ENCODE data around the gene CNTN2. TPM values are rescaled to one million over a fixed set of nuclear protein-coding genes. Genes with fewer than 3 reads are reported as not detected.

The CNTN2 gene
- total and polyA plus RNA-seq, 4 donors, result 0.16 to 1.3 TPM; not detected in 2

DNA sequence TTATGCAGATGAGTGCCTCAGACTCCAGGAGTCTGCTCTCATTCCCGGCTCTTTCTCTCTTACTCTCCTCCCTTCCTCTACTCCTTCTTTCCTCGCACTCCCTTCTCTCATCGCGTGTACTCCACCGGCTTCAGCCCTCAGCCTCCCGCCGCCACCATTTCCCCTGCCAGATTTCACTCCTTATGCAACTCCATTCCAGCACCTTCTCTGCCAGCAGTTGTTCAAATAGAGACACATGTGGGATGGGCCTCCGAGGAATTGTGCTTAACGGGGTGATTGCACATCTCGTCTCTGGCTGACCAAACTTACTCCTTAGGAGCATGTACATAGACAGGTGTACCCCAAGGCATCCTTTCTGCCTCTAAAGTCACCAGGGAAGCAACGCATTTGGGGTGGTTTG lies 2.1 kb downstream of the CNTN2 start:
- DNase-seq, result no peak
- ATAC-seq (ENCODE audit: low FRiP score), result no peak
- no peaks in the 10 kb centered on the region for H3K9me3 ChIP-seq (ENCODE audit: control insufficient read depth, low read length)
- no peak overlapping the region for H3K27ac ChIP-seq (ENCODE audit: low read depth in 1 of 2, low read length in 2 of 2)
- WGBS, 2 donors, result 13 to 16% methylated on average over 11 of the region's 11 CpGs
- no peaks in the 10 kb centered on the region for H3K36me3 ChIP-seq (ENCODE audit: control insufficient read depth in 1 of 2, insufficient read depth in 2 of 2, low read length in 1 of 2)
- no peaks in the 10 kb centered on the region for H3K27me3 ChIP-seq (ENCODE audit: control insufficient read depth in 1 of 2, insufficient read depth in 2 of 2, low read length in 1 of 2)
- H3K4me1 ChIP-seq (ENCODE audit: control insufficient read depth in 1 of 2, insufficient read depth in 2 of 2, low read length in 2 of 2), result no peaks in the 10 kb centered on the region
- intact Hi-C loops (cut with DNase I), result no loop called here
- H3K4me3 ChIP-seq (ENCODE audit: low read length in 2 of 2), result no peak overlapping the region

DNA sequence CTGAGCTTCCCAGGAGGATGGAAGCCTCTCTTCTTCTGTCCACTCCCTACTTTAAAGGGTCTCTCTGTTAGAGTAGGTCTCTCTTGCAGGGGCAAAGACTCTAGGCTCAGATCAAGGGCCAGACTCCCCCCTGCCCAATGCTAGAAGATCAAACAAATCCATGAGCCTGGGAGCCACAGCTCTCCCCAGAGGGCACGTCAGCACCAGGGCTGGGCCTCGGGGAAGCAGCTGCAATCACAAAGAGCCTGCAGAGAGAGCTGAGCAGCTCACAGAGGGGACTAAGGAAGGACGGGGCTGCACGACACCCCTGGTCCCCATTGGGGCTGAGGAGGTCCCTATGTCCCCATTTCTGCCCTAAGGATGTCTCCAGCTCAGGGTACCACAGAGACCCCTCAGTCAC lies 3.9 kb downstream of the CNTN2 start:
- Histone ChIP-seq H3K4me1 (ENCODE audit: control insufficient read depth in 1 of 2, insufficient read depth in 2 of 2, low read length in 2 of 2) (no peaks in the 10 kb centered on the region), H3K27me3 (ENCODE audit: control insufficient read depth in 1 of 2, insufficient read depth in 2 of 2, low read length in 1 of 2) (no peaks in the 10 kb centered on the region), H3K9me3 (ENCODE audit: control insufficient read depth, low read length) (no peaks in the 10 kb centered on the region), H3K4me3 (ENCODE audit: low read length in 2 of 2) (no peak overlapping the region), H3K27ac (ENCODE audit: low read depth in 1 of 2, low read length in 2 of 2) (no peak overlapping the region), H3K36me3 (ENCODE audit: control insufficient read depth in 1 of 2, insufficient read depth in 2 of 2, low read length in 1 of 2) (no peaks in the 10 kb centered on the region)
- WGBS, 2 donors, result 67 to 72% methylated on average over 4 of the region's 4 CpGs
- intact Hi-C loops (cut with DNase I), result no loop called here
- ATAC-seq (ENCODE audit: low FRiP score), result no peak
- DNase-seq, result no peak

DNA sequence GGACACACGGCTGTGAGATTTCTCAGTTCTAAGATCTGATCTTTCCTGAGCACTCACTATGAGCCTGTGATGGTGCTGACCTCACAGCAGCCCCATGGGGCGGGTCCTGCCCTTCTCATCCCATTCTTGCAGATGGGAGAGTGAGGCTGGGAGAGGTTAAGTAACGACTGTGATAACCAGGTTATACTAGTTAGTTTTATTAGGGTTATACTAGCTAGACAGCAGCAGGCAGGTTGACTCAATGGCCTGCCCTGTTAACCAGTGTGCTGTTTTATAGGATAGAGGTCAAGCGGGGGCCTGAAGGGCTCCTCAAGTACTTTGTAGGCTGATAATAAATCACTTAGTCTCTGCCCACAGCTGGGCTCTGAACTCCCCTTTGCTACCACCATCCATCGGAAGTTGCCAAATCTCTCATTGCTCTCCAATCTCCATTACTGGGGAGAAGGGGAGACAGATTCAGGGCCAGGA lies 4.8 kb downstream of the CNTN2 start:
- Histone ChIP-seq H3K4me1 (ENCODE audit: control insufficient read depth in 1 of 2, insufficient read depth in 2 of 2, low read length in 2 of 2) (no peaks in the 10 kb centered on the region), H3K36me3 (ENCODE audit: control insufficient read depth in 1 of 2, insufficient read depth in 2 of 2, low read length in 1 of 2) (no peaks in the 10 kb centered on the region), H3K4me3 (ENCODE audit: low read length in 2 of 2) (no peak overlapping the region), H3K27ac (ENCODE audit: low read depth in 1 of 2, low read length in 2 of 2) (no peak overlapping the region), H3K27me3 (ENCODE audit: control insufficient read depth in 1 of 2, insufficient read depth in 2 of 2, low read length in 1 of 2) (no peaks in the 10 kb centered on the region), H3K9me3 (ENCODE audit: control insufficient read depth, low read length) (no peaks in the 10 kb centered on the region)
- intact Hi-C loops (cut with DNase I), result no loop called here
- ATAC-seq (ENCODE audit: low FRiP score) (no peak), DNase-seq (no peak)
- 83 to 85% methylated on average over 5 of the region's 5 CpGs for WGBS, 2 donors

DNA sequence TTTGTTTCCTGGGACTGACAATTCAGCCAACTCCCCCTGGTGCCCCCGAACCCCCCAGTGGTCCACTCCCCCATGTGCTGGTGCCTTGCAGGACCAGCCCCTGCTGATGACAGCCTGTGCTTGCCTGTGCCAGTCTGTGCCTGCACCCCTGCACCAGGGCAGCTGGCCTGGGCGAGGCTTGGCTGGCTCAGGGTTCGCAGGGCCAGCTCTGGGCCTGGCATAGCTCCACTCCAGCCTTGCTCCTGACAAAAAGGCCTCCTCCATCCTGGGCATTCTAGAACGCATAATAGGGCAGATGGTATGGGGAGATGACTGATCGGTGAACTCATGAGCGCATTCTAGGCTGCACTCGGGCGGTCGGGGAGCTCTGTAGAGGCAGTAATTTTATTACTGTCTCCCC lies 5.4 kb downstream of the CNTN2 start:
- no peak overlapping the region for H3K27ac ChIP-seq (ENCODE audit: low read depth in 1 of 2, low read length in 2 of 2)

GRCh38 chr1:205049479-205049878 lies 6.5 kb downstream of the CNTN2 start:
- no peaks in the 10 kb centered on the region for H3K36me3 ChIP-seq (ENCODE audit: control insufficient read depth in 1 of 2, insufficient read depth in 2 of 2, low read length in 1 of 2)
- H3K27ac ChIP-seq (ENCODE audit: low read depth in 1 of 2, low read length in 2 of 2), result no peak overlapping the region
- no peak overlapping the region for H3K4me3 ChIP-seq (ENCODE audit: low read length in 2 of 2)
- no peaks in the 10 kb centered on the region for H3K9me3 ChIP-seq (ENCODE audit: control insufficient read depth, low read length)
- no peak for DNase-seq
- 24 to 28% methylated on average over 6 of the region's 6 CpGs for WGBS, 2 donors
- intact Hi-C loops (cut with DNase I), result no loop called here
- ATAC-seq (ENCODE audit: low FRiP score), result no peak
- no peaks in the 10 kb centered on the region for H3K4me1 ChIP-seq (ENCODE audit: control insufficient read depth in 1 of 2, insufficient read depth in 2 of 2, low read length in 2 of 2)
- no peaks in the 10 kb centered on the region for H3K27me3 ChIP-seq (ENCODE audit: control insufficient read depth in 1 of 2, insufficient read depth in 2 of 2, low read length in 1 of 2)

More for the DNA sequence above, 5.4 kb downstream of the CNTN2 start:
- Histone ChIP-seq H3K36me3 (ENCODE audit: control insufficient read depth in 1 of 2, insufficient read depth in 2 of 2, low read length in 1 of 2) (no peaks in the 10 kb centered on the region), H3K4me1 (ENCODE audit: control insufficient read depth in 1 of 2, insufficient read depth in 2 of 2, low read length in 2 of 2) (no peaks in the 10 kb centered on the region), H3K9me3 (ENCODE audit: control insufficient read depth, low read length) (no peaks in the 10 kb centered on the region), H3K27me3 (ENCODE audit: control insufficient read depth in 1 of 2, insufficient read depth in 2 of 2, low read length in 1 of 2) (no peaks in the 10 kb centered on the region), H3K4me3 (ENCODE audit: low read length in 2 of 2) (no peak overlapping the region)
- intact Hi-C loops (cut with DNase I), result no loop called here
- WGBS, 2 donors, result 67 to 70% methylated on average over 9 of the region's 9 CpGs
- ATAC-seq (ENCODE audit: low FRiP score) (no peak), DNase-seq (no peak)

GRCh38 chr1:205052690-205053089 lies 9.7 kb downstream of the CNTN2 start:
- Histone ChIP-seq H3K4me3 (ENCODE audit: low read length in 2 of 2) (no peak overlapping the region), H3K4me1 (ENCODE audit: control insufficient read depth in 1 of 2, insufficient read depth in 2 of 2, low read length in 2 of 2) (no peaks in the 10 kb centered on the region), H3K9me3 (ENCODE audit: control insufficient read depth, low read length) (no peaks in the 10 kb centered on the region), H3K36me3 (ENCODE audit: control insufficient read depth in 1 of 2, insufficient read depth in 2 of 2, low read length in 1 of 2) (no peaks in the 10 kb centered on the region), H3K27me3 (ENCODE audit: control insufficient read depth in 1 of 2, insufficient read depth in 2 of 2, low read length in 1 of 2) (no peaks in the 10 kb centered on the region), H3K27ac (ENCODE audit: low read depth in 1 of 2, low read length in 2 of 2) (no peak overlapping the region)
- ATAC-seq (ENCODE audit: low FRiP score) (no peak), DNase-seq (no peak)
- 87 to 88% methylated on average over 11 of the region's 11 CpGs for WGBS, 2 donors
- intact Hi-C loops (cut with DNase I), result no loop called here

DNA sequence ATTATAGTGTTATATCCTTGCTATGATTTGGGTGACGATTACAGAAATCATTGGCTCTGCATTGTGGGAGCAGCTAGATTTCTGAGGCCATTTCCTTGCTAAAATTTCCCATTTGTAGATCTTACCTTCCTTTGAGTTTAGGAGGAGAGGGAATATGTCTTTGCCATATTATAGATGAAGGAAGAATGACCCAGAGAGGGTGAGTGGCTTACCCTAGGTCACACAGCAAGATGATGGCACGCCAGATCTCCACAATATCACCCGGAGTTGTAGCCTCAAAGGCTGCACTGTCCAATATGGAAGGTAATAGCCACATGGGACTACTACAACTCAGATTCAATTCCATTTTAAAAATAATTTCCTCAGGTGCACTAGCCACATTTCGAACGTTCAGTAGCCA lies 10.3 kb downstream of the CNTN2 start:
- H3K9me3 ChIP-seq (ENCODE audit: control insufficient read depth, low read length), result no peaks in the 10 kb centered on the region
- intact Hi-C loops (cut with DNase I), result no loop called here
- 90 to 96% methylated on average over 5 of the region's 5 CpGs for WGBS, 2 donors

DNA sequence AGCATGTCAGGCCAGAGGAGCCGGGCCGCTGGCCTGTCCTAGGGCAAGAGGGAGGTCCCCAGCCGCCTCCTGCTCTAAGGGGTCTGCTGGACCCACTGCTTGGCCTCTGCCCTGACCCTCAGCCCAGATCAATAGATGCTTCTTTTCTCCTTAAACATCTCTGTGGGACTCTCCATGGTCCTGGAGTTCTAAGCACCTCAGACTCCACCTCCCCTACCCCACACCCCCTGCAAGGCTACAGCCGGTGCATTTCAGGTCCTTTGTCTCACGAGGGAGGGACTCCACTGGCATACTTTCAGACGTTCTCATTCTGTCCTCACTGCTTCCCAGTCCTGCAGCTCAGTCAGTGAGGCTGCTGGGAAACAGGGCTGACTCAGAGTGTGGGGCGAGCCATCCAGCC lies 11.0 kb downstream of the CNTN2 start:
- H3K9me3 ChIP-seq (ENCODE audit: control insufficient read depth, low read length), result no peaks in the 10 kb centered on the region
- no peaks in the 10 kb centered on the region for H3K36me3 ChIP-seq (ENCODE audit: control insufficient read depth in 1 of 2, insufficient read depth in 2 of 2, low read length in 1 of 2)
- intact Hi-C loops (cut with DNase I), result no loop called here
- H3K4me3 ChIP-seq (ENCODE audit: low read length in 2 of 2), result no peak overlapping the region
- no peaks in the 10 kb centered on the region for H3K27me3 ChIP-seq (ENCODE audit: control insufficient read depth in 1 of 2, insufficient read depth in 2 of 2, low read length in 1 of 2)
- WGBS, 2 donors, result 53 to 55% methylated on average over 7 of the region's 7 CpGs
- no peak for ATAC-seq (ENCODE audit: low FRiP score)
- no peaks in the 10 kb centered on the region for H3K4me1 ChIP-seq (ENCODE audit: control insufficient read depth in 1 of 2, insufficient read depth in 2 of 2, low read length in 2 of 2)
- no peak overlapping the region for H3K27ac ChIP-seq (ENCODE audit: low read depth in 1 of 2, low read length in 2 of 2)
- no peak for DNase-seq

More for the DNA sequence above, 10.3 kb downstream of the CNTN2 start:
- no peaks in the 10 kb centered on the region for H3K36me3 ChIP-seq (ENCODE audit: control insufficient read depth in 1 of 2, insufficient read depth in 2 of 2, low read length in 1 of 2)
- DNase-seq (no peak), ATAC-seq (ENCODE audit: low FRiP score) (no peak)
- no peaks in the 10 kb centered on the region for H3K4me1 ChIP-seq (ENCODE audit: control insufficient read depth in 1 of 2, insufficient read depth in 2 of 2, low read length in 2 of 2)
- no peak overlapping the region for H3K4me3 ChIP-seq (ENCODE audit: low read length in 2 of 2)
- no peaks in the 10 kb centered on the region for H3K27me3 ChIP-seq (ENCODE audit: control insufficient read depth in 1 of 2, insufficient read depth in 2 of 2, low read length in 1 of 2)
- no peak overlapping the region for H3K27ac ChIP-seq (ENCODE audit: low read depth in 1 of 2, low read length in 2 of 2)

DNA sequence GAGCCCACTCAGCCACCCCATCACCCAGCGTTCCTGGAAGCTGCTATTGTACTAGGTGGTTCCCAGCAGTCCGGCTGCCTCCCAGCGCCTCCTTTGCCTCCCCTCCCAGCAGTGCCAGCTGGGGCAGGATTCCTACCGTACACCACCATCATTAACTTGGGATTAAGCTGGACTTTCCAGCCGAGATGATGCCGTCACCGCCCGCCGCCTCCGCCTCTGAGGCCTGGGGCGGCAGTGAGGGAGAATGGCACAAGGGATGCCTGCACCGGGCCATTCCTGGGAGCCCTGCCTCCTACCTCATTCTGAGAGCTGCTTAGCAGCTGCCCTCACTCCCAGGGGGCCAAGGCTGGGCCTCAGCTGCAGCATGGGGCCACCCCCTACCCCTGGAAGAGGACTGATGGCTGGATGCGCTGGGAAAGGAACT lies 13.2 kb downstream of the CNTN2 start:
- no peak for ATAC-seq (ENCODE audit: low FRiP score)
- intact Hi-C loops (cut with DNase I), result no loop called here
- WGBS, 2 donors, result 82 to 87% methylated on average over 13 of the region's 13 CpGs

More for the DNA sequence above, 13.2 kb downstream of the CNTN2 start:
- no peaks in the 10 kb centered on the region for H3K9me3 ChIP-seq (ENCODE audit: control insufficient read depth, low read length)
- no peaks in the 10 kb centered on the region for H3K36me3 ChIP-seq (ENCODE audit: control insufficient read depth in 1 of 2, insufficient read depth in 2 of 2, low read length in 1 of 2)
- no peaks in the 10 kb centered on the region for H3K27me3 ChIP-seq (ENCODE audit: control insufficient read depth in 1 of 2, insufficient read depth in 2 of 2, low read length in 1 of 2)
- no peaks in the 10 kb centered on the region for H3K4me1 ChIP-seq (ENCODE audit: control insufficient read depth in 1 of 2, insufficient read depth in 2 of 2, low read length in 2 of 2)
- H3K4me3 ChIP-seq (ENCODE audit: low read length in 2 of 2), result no peak overlapping the region
- H3K27ac ChIP-seq (ENCODE audit: low read depth in 1 of 2, low read length in 2 of 2), result no peak overlapping the region
- no peak for DNase-seq
